ENCODE results near the gene INF2. TPM values are rescaled to one million over a fixed set of nuclear protein-coding genes. Genes with fewer than 3 reads are reported as not detected.

Gene INF2
- total and polyA plus RNA-seq, 12 donors: 22.5 to 73.8 (median 28.4) TPM

Small RNA genes within 50 kb of the gene (microRNA-seq; reads per million reads assigned to microRNA genes)
- gene MIR4710: 0 reads per million in 2 donors

Other genes starting within 250 kb of the INF2 start
- gene C14orf180, start 109.9 kb upstream of the INF2 start, total RNA-seq: 100 to 1,000 TPM in 1 of 10 donors, 10 to 100 TPM in 9; 55.0 to 124 (median 75.1) TPM
- gene C14orf180, start 109.9 kb upstream of the INF2 start, polyA plus RNA-seq: 100 to 1,000 TPM in 1 of 2 donors, 10 to 100 TPM in 1; 13.8 to 139 TPM
- 1 to 10 TPM in 1 of 10 donors, under 1 TPM in 4, not detected in 5; 0.34 to 1.0 (median 0.42) TPM for gene TMEM179, start 84.8 kb upstream of the INF2 start, total RNA-seq
- under 1 TPM; 0.17 to 0.22 TPM for gene TMEM179, start 84.8 kb upstream of the INF2 start, polyA plus RNA-seq
- gene ADSS1, start 34.6 kb downstream of the INF2 start, total RNA-seq: 100 to 1,000 TPM; 159 to 295 (median 195) TPM
- gene ADSS1, start 34.6 kb downstream of the INF2 start, polyA plus RNA-seq: 100 to 1,000 TPM in 1 of 2 donors, 10 to 100 TPM in 1; 74.6 to 220 TPM
- 10 to 100 TPM; 43.3 to 69.6 (median 50.8) TPM for gene SIVA1, start 63.5 kb downstream of the INF2 start, total RNA-seq
- gene SIVA1, start 63.5 kb downstream of the INF2 start, polyA plus RNA-seq: 100 to 1,000 TPM in 1 of 2 donors, 10 to 100 TPM in 1; 78.6 to 203 TPM
- 100 to 1,000 TPM in 9 of 10 donors, 10 to 100 TPM in 1; 98.1 to 152 (median 141) TPM for gene AKT1, start 106.1 kb downstream of the INF2 start, total RNA-seq
- 100 to 1,000 TPM in 1 of 2 donors, 10 to 100 TPM in 1; 95.7 to 112 TPM for gene AKT1, start 106.1 kb downstream of the INF2 start, polyA plus RNA-seq
- gene ZBTB42, start 111.5 kb downstream of the INF2 start, total RNA-seq: 1 to 10 TPM; 4.3 to 9.2 (median 6.9) TPM
- gene ZBTB42, start 111.5 kb downstream of the INF2 start, polyA plus RNA-seq: 1 to 10 TPM; 1.8 to 5.9 TPM
- gene CEP170B, start 175.7 kb downstream of the INF2 start, total RNA-seq: 10 to 100 TPM in 9 of 10 donors, 1 to 10 TPM in 1; 8.3 to 13.6 (median 12.3) TPM
- 1 to 10 TPM; 6.8 to 9.1 TPM for gene CEP170B, start 175.7 kb downstream of the INF2 start, polyA plus RNA-seq
- gene PLD4, start 235.3 kb downstream of the INF2 start, total RNA-seq: under 1 TPM in 9 of 10 donors, not detected in 1; 0.23 to 0.91 (median 0.50) TPM
- gene PLD4, start 235.3 kb downstream of the INF2 start, polyA plus RNA-seq: under 1 TPM; 0.07 to 0.13 TPM